HCT116 (cell line): Measurements from ENCODE around the gene SGSM2. TPM values are rescaled to one million over a fixed set of nuclear protein-coding genes. Genes with fewer than 3 reads are reported as not detected.

ENCODE experiments used
- ATAC-seq: fragments of 200-7000 bp; cut with Tn5 transposase; 2 replicates; pipeline ENCODE4 v1.9.1; 2020; ENCODE audit warnings: mild to moderate bottlenecking, moderate library complexity
- BruUV-seq: library from RNA; stranded (reverse); fragments of 400-500 nt; replicated peaks from 2 replicates; lab custom pipeline; 2021; lab: Mats Ljungman, UMichigan
- CTCF ChIA-PET: fragments of 300-600 bp; sonication (Branson Sonifier 250); formaldehyde crosslinking; loops from one replicate; lab custom pipeline; 2021; ENCODE audit warnings: antibody characterized with exemption; lab: Charles Lee
- POLR2A ChIA-PET: fragments of 300-600, 350-600 bp; sonication (Branson Sonifier 250); formaldehyde crosslinking; loops from one replicate; lab custom pipeline; 2021; ENCODE audit warnings: antibody characterized with exemption; lab: Charles Lee
- RAD21 ChIA-PET, 2 experiments: fragments of 300-600 bp; sonication (Branson Sonifier 250); formaldehyde crosslinking; loops; one replicate each; lab custom pipeline; 2023; ENCODE audit warnings: low total read pairs in 2 of 2; ENCODE audit not compliant: uncharacterized antibody in 2 of 2, unreplicated experiment in 2 of 2, low non-redundant PET in 1 of 2; lab: Charles Lee
- DNase-seq: peaks from one replicate; pipeline ENCODE4 v3.0.0-alpha.2; 2010; ENCODE audit warnings: low read depth, low spot score
- H2AFZ ChIP-seq: fragments of 200-600 bp; shearing (Covaris generic), sonication (generic); 2 replicates; pipeline ENCODE4 v1.6.1; 2017; ENCODE audit warnings: low read depth, mixed run types, mixed read lengths, antibody characterized with exemption, low read length; ENCODE audit not compliant: poor library complexity, severe bottlenecking
- H3K27ac ChIP-seq: 2 replicates; pipeline ENCODE4 v1.5.1; 2012; ENCODE audit warnings: low read depth, low read length
- H3K27me3 ChIP-seq: fragments of 200-600 bp; sonication (generic); 2 replicates; pipeline ENCODE4 v1.6.1; 2016; ENCODE audit warnings: mixed run types, low read length, mixed read lengths; ENCODE audit not compliant: insufficient read depth
- H3K36me3 ChIP-seq, 2 experiments: fragments of 200-500 bp in 1 of 2; fragments of 200-600 bp in 1 of 2; sonication (Bioruptor generic) in 1 of 2; sonication (generic) in 1 of 2; 2 replicates each; pipeline versions ENCODE4 v1.5.1 to v1.6.1; 2014 to 2016; ENCODE audit warnings: low read length in 2 of 2, inconsistent platforms in 1 of 2, mixed read lengths in 1 of 2, mixed run types in 1 of 2; ENCODE audit not compliant: insufficient read depth in 2 of 2, control insufficient read depth in 1 of 2
- H3K4me1 ChIP-seq, 2 experiments: fragments of 200-600 bp in 1 of 2; sonication (generic) in 1 of 2; 2 replicates each; pipeline versions ENCODE4 v1.5.1 to v1.6.1; 2012 to 2017; ENCODE audit warnings: low read length in 2 of 2, inconsistent platforms in 1 of 2, mild to moderate bottlenecking in 1 of 2, mixed read lengths in 1 of 2, mixed run types in 1 of 2, moderate library complexity in 1 of 2; ENCODE audit not compliant: insufficient read depth in 2 of 2, control insufficient read depth in 1 of 2
- H3K4me2 ChIP-seq: fragments of 200-600 bp; sonication (generic); 2 replicates; pipeline ENCODE4 v1.6.1; 2017; ENCODE audit warnings: mixed run types, low read length, mixed read lengths
- H3K4me3 ChIP-seq, 2 experiments: fragments of 200-600 bp in 1 of 2; sonication (generic) in 1 of 2; replicated peaks in 1 of 2; 2 replicates each; pipeline ENCODE4 v1.5.1; 2011 to 2016; ENCODE audit warnings: low read length in 2 of 2, control low read depth in 1 of 2, low read depth in 1 of 2, mild to moderate bottlenecking in 1 of 2, mixed read lengths in 1 of 2, mixed run types in 1 of 2
- H3K79me2 ChIP-seq: fragments of 200-600 bp; sonication (generic); 2 replicates; pipeline ENCODE4 v1.6.1; 2017; ENCODE audit warnings: mild to moderate bottlenecking, mixed run types, low read length, moderate library complexity, mixed read lengths; ENCODE audit not compliant: insufficient read depth
- H3K9ac ChIP-seq: fragments of 200-600 bp; sonication (generic); 2 replicates; pipeline ENCODE4 v1.6.1; 2016; ENCODE audit warnings: low read length, mixed read lengths
- H3K9me2 ChIP-seq: fragments of 200-600 bp; sonication (generic), shearing (Covaris generic); 2 replicates; pipeline ENCODE4 v1.6.1; 2017; ENCODE audit warnings: mixed run types, mild to moderate bottlenecking, moderate library complexity; ENCODE audit not compliant: insufficient read depth
- H3K9me3 ChIP-seq, 2 experiments: fragments of 200-500 bp in 1 of 2; fragments of 200-600 bp in 1 of 2; sonication (Bioruptor generic) in 1 of 2; sonication (generic) in 1 of 2; 2 replicates each; pipeline ENCODE4 v1.6.1; 2014 to 2017; ENCODE audit warnings: low read length in 2 of 2, mixed read lengths in 2 of 2, inconsistent platforms in 1 of 2, low read depth in 1 of 2, mild to moderate bottlenecking in 1 of 2, mixed run types in 1 of 2, moderate library complexity in 1 of 2; ENCODE audit not compliant: control insufficient read depth in 1 of 2, insufficient read depth in 1 of 2
- H4K20me1 ChIP-seq: fragments of 200-600 bp; sonication (generic), shearing (Covaris generic); 2 replicates; pipeline ENCODE4 v1.6.1; 2017; ENCODE audit warnings: mixed run types, mild to moderate bottlenecking, moderate library complexity; ENCODE audit not compliant: insufficient read depth
- EGR1 ChIP-seq: IDR thresholded peaks from 2 replicates; pipeline ENCODE4 v1.6.1; 2012; ENCODE audit warnings: low read depth
- ELF1 ChIP-seq: IDR thresholded peaks from 2 replicates; pipeline ENCODE4 v1.6.1; 2012; ENCODE audit warnings: low read depth, borderline replicate concordance
- EZH2phosphoT487 ChIP-seq: fragments of 200-600 bp; IDR thresholded peaks from 2 replicates; pipeline ENCODE4 v1.6.1; 2018; ENCODE audit warnings: antibody characterized with exemption, borderline replicate concordance
- MAX ChIP-seq: IDR thresholded peaks from 2 replicates; pipeline ENCODE4 v1.6.1; 2012
- POLR2A ChIP-seq: IDR thresholded peaks from 2 replicates; pipeline ENCODE4 v1.7.0; 2011; ENCODE audit warnings: borderline replicate concordance; ENCODE audit not compliant: insufficient read depth, insufficient read length; ENCODE audit errors: extremely low read depth
- POLR2AphosphoS5 ChIP-seq: IDR thresholded peaks from 2 replicates; pipeline ENCODE4 v1.6.1; 2011; ENCODE audit warnings: mild to moderate bottlenecking, low read depth, low read length, moderate library complexity
- RAD21 ChIP-seq: IDR thresholded peaks from 2 replicates; pipeline ENCODE4 v1.6.1; 2012; ENCODE audit warnings: low read depth, mild to moderate bottlenecking
- TCF7L2 ChIP-seq: IDR thresholded peaks from 2 replicates; pipeline ENCODE4 v1.7.0; 2011; ENCODE audit warnings: borderline replicate concordance, inconsistent platforms; ENCODE audit not compliant: insufficient read depth, insufficient read length; ENCODE audit errors: extremely low read depth
- intact Hi-C: fragments of 100-400 bp; cut with micrococcal nuclease; formaldehyde crosslinking; loops from 2 replicates; pipeline ENCODE4 v1.10.0; 2022
- total RNA-seq: library from RNA; stranded (reverse); gene quantifications from one replicate; pipeline ENCODE4 v1.2.1, GENCODE V29; 2021; ENCODE audit not compliant: unreplicated experiment
- TF ChIP-seq, protein P1 (sequence below): IDR thresholded peaks from 2 replicates; pipeline ENCODE4 v1.6.1; 2011; ENCODE audit warnings: mild to moderate bottlenecking, low read length, moderate library complexity; ENCODE audit not compliant: insufficient replicate concordance; ENCODE audit errors: extremely low read depth

SGSM2 gene
- total RNA-seq, 1 experiment from 2014 or later: 68.1 TPM

DNA sequence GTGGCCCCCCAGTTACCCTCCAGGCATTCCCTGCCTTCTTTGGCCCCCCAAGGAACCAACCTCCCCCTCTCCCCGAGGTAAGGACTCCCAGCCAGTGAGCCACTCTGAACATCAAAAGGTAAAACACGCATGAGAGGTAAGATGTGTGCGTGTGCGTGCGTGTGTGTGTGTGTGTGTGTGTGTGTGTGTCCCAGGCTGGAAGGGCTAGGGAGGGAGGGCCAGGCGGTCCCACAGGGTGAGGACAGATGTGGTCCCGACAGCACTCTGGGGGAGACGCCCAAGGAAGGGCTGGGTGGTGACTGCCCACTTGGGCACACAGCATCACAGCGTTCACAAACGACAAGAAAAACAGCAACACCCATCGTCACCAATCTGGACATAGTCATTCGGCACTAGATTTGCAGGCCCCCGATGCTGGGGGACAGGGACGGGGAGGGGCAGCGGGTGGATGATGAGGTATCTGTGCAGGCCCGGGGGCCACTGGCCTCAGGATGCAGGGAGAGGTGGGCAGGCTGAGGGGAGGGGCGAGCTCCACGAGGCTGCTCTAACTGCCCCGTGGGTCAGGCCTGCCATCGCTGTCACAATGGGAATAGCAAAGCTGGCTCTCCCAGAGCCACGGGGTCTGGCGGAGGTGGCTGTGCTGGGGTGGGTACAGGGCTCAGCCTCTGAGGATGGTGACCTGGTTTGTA is 47.3 kb downstream of the SGSM2 start:
- ChIA-PET CTCF (interaction anchor here (0.7 to 6.3 kb wide), 2 partner anchors 33 to 340 kb away, joined by 3 to 351 read pairs; no protein-coding TSS in a partner anchor), RAD21 (no interaction called here), POLR2A (no interaction called here)
- no peaks in the 10 kb centered on the region for H3K27me3 ChIP-seq
- no peaks in the 10 kb centered on the region for H3K79me2 ChIP-seq
- intact Hi-C loops: no loop called here
- H3K4me2 ChIP-seq: no peak overlapping the region
- peaks cover 0 to 3% of the 10 kb centered on the region in 2 experiments; a peak in 1 of 4 replicates for H3K36me3 ChIP-seq
- TF ChIP-seq EZH2phosphoT487 (no peak), POLR2AphosphoS5 (no peak), TCF7L2 (peak; percentile 17)
- peaks cover 0 to 10% of the 10 kb centered on the region in 2 experiments; a peak in 1 of 4 replicates for H3K4me1 ChIP-seq
- no TSS peak for BruUV-seq
- no peak overlapping the region for H3K9ac ChIP-seq
- H4K20me1 ChIP-seq: no peaks in the 10 kb centered on the region
- DNase-seq (no peak), ATAC-seq (no peak)
- no peak overlapping the region for H3K4me3 ChIP-seq
- H3K9me2 ChIP-seq: no peaks in the 10 kb centered on the region
- H3K27ac ChIP-seq: no peak overlapping the region
- no peaks in the 10 kb centered on the region for H3K9me3 ChIP-seq
- no peak overlapping the region for H2AFZ ChIP-seq

DNA sequence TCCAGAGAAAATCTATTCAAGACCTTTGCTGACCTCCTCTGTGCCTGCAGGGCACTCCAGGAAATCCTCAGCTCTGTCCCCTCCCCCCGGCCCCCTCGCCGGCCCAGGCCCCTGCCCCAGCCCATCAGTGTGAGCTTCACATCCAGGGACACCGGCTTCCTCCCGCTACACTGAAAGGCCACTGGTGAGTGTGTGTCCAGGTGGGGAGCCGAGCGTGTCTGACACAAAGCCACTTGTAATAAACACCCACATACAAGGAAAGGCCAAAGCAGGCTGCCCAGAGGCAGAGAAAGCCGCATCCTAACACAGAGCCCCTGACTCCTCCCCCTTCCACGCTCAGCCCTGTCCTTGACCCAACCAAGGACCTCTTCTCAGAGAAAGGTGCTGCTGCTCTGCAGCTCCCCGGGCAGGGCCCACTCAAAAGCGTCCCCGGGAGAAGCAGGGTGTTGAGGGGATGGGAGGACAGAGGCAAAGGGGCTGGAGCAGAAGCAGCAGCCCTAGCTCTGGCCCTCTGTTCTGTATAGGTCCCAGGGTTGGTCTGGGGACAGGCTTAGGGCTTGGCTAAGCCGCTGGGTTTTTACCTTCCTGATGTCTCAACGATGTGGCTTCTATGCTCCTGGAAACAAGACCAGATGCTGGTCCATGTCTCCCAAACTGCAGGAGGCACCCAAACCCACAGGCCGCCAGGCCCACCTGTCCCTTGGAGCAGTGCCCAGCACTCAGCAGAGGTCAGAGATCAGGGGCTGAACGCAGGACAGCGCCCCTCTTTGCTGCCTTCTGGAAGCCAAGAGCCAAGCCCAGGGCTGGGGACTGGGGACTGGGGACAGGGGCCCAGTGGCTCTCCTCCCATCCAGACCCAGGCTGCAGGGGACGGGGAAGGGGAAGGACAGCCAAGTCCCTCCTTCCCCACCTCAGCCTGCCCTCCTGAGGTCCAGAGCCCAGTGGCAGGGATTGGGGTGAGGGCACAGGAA is 48.2 kb downstream of the SGSM2 start:
- H3K9ac ChIP-seq: no peak overlapping the region
- BruUV-seq: no TSS peak
- CTCF ChIA-PET: interaction anchor here (6.3 kb wide), 1 partner anchor 32 kb away, joined by 351 read pairs; no protein-coding TSS in a partner anchor
- TF ChIP-seq EZH2phosphoT487 (no peak), ELF1 (no peak), POLR2A (no peak), RAD21 (no peak), EGR1 (no peak), TCF7L2 (no peak), MAX (no peak)
- TF ChIP-seq, protein P1, sequence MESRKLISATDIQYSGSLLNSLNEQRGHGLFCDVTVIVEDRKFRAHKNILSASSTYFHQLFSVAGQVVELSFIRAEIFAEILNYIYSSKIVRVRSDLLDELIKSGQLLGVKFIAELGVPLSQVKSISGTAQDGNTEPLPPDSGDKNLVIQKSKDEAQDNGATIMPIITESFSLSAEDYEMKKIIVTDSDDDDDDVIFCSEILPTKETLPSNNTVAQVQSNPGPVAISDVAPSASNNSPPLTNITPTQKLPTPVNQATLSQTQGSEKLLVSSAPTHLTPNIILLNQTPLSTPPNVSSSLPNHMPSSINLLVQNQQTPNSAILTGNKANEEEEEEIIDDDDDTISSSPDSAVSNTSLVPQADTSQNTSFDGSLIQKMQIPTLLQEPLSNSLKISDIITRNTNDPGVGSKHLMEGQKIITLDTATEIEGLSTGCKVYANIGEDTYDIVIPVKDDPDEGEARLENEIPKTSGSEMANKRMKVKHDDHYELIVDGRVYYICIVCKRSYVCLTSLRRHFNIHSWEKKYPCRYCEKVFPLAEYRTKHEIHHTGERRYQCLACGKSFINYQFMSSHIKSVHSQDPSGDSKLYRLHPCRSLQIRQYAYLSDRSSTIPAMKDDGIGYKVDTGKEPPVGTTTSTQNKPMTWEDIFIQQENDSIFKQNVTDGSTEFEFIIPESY: no peak

More for the DNA sequence above, 48.2 kb downstream of the SGSM2 start:
- Histone ChIP-seq H3K9me3 (no peaks in the 10 kb centered on the region), H3K27ac (no peak overlapping the region), H3K4me1 (peaks cover 0 to 17% of the 10 kb centered on the region in 2 experiments; a peak in 2 of 4 replicates), H4K20me1 (no peaks in the 10 kb centered on the region), H3K4me3 (no peak overlapping the region), H3K36me3 (peaks cover 0 to 3% of the 10 kb centered on the region in 2 experiments; a peak in 1 of 4 replicates), H3K27me3 (no peaks in the 10 kb centered on the region), H3K4me2 (no peak overlapping the region), H3K79me2 (no peaks in the 10 kb centered on the region), H2AFZ (no peak overlapping the region), H3K9me2 (no peaks in the 10 kb centered on the region)
- ATAC-seq (no peak), DNase-seq (no peak)
- intact Hi-C loops: no loop called here
- ChIA-PET RAD21 (no interaction called here), POLR2A (no interaction called here)
